Thyroid gland (tissue), 4 donors: ENCODE data around the gene CCL27. TPM values are rescaled to one million over a fixed set of nuclear protein-coding genes. Genes with fewer than 3 reads are reported as not detected.

Experiments used
- DNase-seq, 2 donors: peaks; one replicate each; pipeline ENCODE4 v3.0.0-alpha.2; 2019
- H3K27ac ChIP-seq, 3 donors: fragments of 200-600 bp; sonication (generic); 1 replicate in 2 of 3; 2 replicates in 1 of 3; pipeline ENCODE4 v1.5.1; 2016 to 2019; ENCODE audit warnings: mild to moderate bottlenecking in 1 of 3, moderate library complexity in 1 of 3
- H3K27me3 ChIP-seq: fragments of 200-600 bp; sonication (generic); one replicate; pipeline ENCODE4 v1.5.1; 2019
- H3K36me3 ChIP-seq, 2 donors: fragments of 200-600 bp; sonication (generic); one replicate each; pipeline ENCODE4 v1.5.1; 2016 to 2019
- H3K4me1 ChIP-seq, 2 donors: fragments of 200-600 bp; sonication (generic); one replicate each; pipeline ENCODE4 v1.5.1; 2017 to 2019
- H3K4me3 ChIP-seq, 3 donors: fragments of 200-600 bp; sonication (generic); replicated peaks in 1 of 3; 1 replicate in 2 of 3; 2 replicates in 1 of 3; pipeline ENCODE4 v1.5.1; 2016; ENCODE audit warnings: mild to moderate bottlenecking in 1 of 3
- H3K9me3 ChIP-seq: fragments of 200-600 bp; sonication (generic); one replicate; pipeline ENCODE4 v1.5.1; 2017
- POLR2A ChIP-seq, 2 donors: fragments of 450-650 bp; IDR thresholded peaks; one replicate each; pipeline ENCODE4 v1.6.1; 2017; ENCODE audit warnings: antibody characterized with exemption in 2 of 2, mild to moderate bottlenecking in 2 of 2, moderate library complexity in 1 of 2
- WGBS, 2 donors: methylation state at CpG; one replicate each; pipeline ENCODE4 v1.1.5; 2017; 5-methylcytosine and 5-hydroxymethylcytosine counted together
- intact Hi-C: fragments of 100-400 bp; cut with DNase I; formaldehyde crosslinking; loops from one replicate; pipeline ENCODE4 v1.15.1; 2023
- total RNA-seq, 4 donors: library from RNA; depleted of rRNA; stranded (reverse); fragments of >200 nt; gene quantifications; one replicate each; pipeline ENCODE4 v1.2.3, GENCODE V29; 2016
- TF ChIP-seq, protein P1 (sequence below), 6 experiments: fragments of 200-600 bp in 3 of 6; fragments of 450-650 bp in 3 of 6; sonication (generic) in 3 of 6; IDR thresholded peaks; one replicate each; pipeline ENCODE4 v1.5.1; 2016 to 2019; ENCODE audit warnings: antibody characterized with exemption in 6 of 6, mild to moderate bottlenecking in 2 of 6, inconsistent platforms in 1 of 6, moderate library complexity in 1 of 6

CCL27 gene
- total RNA-seq, 4 donors from 2014 or later = 1.1 TPM; not detected in 3

DNA sequence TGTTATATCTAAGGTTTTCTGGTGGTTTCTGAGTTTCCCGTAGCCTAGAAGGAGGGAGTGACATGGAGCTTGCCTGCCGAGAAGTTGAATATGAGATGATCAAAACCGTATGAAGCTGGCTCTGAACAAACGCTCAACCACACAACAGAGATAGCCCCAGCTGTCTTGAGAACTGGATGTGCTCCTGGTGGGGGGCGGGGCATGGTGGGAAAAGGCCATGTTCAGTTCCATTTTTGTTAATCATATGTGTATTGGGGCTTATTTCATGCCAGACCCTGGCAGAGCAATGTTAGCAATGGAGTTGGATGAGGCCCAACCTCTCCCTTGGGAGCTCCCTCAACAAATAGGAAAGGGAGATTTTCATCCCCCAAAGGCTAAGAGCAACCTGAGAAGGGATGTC lies 23.8 kb upstream of the CCL27 start:
- WGBS, 2 donors = 75 to 84% methylated on average over 5 of the region's 5 CpGs
- Histone ChIP-seq H3K4me3 (no peak overlapping the region), H3K36me3 (no peaks in the 10 kb centered on the region), H3K9me3 (no peaks in the 10 kb centered on the region), H3K27me3 (no peaks in the 10 kb centered on the region), H3K4me1 (no peaks in the 10 kb centered on the region), H3K27ac (no peak overlapping the region)
- peak; percentile 12 to 14 for DNase-seq
- intact Hi-C loops = no loop called here
- TF ChIP-seq POLR2A (IDR thresholded peaks at IDR 0.05) = no peak
- TF ChIP-seq, protein P1, sequence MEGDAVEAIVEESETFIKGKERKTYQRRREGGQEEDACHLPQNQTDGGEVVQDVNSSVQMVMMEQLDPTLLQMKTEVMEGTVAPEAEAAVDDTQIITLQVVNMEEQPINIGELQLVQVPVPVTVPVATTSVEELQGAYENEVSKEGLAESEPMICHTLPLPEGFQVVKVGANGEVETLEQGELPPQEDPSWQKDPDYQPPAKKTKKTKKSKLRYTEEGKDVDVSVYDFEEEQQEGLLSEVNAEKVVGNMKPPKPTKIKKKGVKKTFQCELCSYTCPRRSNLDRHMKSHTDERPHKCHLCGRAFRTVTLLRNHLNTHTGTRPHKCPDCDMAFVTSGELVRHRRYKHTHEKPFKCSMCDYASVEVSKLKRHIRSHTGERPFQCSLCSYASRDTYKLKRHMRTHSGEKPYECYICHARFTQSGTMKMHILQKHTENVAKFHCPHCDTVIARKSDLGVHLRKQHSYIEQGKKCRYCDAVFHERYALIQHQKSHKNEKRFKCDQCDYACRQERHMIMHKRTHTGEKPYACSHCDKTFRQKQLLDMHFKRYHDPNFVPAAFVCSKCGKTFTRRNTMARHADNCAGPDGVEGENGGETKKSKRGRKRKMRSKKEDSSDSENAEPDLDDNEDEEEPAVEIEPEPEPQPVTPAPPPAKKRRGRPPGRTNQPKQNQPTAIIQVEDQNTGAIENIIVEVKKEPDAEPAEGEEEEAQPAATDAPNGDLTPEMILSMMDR (IDR thresholded peaks at IDR 0.05) = no peak

DNA sequence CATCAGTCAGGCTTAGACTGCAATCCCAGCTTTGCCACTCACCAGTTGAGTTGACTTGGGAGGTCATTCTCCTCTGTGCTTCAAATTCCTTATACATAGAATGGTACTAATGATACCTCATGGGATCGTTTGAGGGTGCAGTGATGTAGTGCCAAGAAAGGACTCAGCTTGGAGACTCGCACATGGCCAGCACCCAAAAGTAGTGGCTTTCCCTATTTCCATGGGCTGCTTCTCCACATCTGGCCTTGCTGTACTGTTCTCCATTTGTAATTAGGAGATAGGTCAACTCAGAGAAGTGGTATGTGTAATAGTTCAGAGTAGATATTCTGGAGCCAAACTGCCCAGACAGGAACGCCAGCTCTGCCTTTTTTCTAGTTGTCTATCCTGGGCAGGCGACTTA lies 23.1 kb upstream of the CCL27 start:
- H3K4me3 ChIP-seq = no peak overlapping the region
- TF ChIP-seq, protein P1 (IDR thresholded peaks at IDR 0.05) = no peak
- no peak for TF ChIP-seq POLR2A (IDR thresholded peaks at IDR 0.05)
- H3K27me3 ChIP-seq = no peaks in the 10 kb centered on the region
- no peaks in the 10 kb centered on the region for H3K4me1 ChIP-seq
- H3K27ac ChIP-seq = no peak overlapping the region
- DNase-seq = no peak
- intact Hi-C loops = no loop called here
- WGBS, 2 donors = 88% methylated on average over 4 of the region's 4 CpGs
- no peaks in the 10 kb centered on the region for H3K9me3 ChIP-seq
- no peaks in the 10 kb centered on the region for H3K36me3 ChIP-seq

DNA sequence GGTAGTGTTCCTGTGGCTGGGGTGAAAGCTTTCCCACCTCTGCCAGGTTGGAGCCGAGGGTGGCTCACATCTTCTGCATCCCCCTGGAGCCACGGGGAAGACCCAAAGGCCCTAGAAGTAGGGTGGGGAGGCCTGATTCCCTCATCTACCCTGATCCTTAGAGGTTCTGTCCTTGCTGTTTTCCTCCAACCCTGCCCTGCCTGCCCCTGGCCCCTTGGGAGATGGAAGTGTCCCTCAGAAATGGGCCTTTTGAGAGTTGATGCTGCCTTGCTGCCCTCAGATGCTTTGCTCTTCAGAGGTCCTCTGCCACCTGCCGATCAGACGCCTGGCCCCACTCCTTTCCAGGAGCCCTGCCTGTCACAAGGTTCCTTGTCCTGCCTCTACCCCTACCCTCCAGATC lies 22.4 kb upstream of the CCL27 start:
- DNase-seq = no peak
- Histone ChIP-seq H3K36me3 (no peaks in the 10 kb centered on the region), H3K27ac (no peak overlapping the region), H3K9me3 (no peaks in the 10 kb centered on the region), H3K4me1 (no peaks in the 10 kb centered on the region), H3K4me3 (no peak overlapping the region), H3K27me3 (no peaks in the 10 kb centered on the region)
- WGBS, 2 donors = 94 to 99% methylated on average over 4 of the region's 4 CpGs
- no peak for TF ChIP-seq POLR2A (IDR thresholded peaks at IDR 0.05)
- TF ChIP-seq, protein P1 (IDR thresholded peaks at IDR 0.05) = no peak
- intact Hi-C loops = no loop called here

DNA sequence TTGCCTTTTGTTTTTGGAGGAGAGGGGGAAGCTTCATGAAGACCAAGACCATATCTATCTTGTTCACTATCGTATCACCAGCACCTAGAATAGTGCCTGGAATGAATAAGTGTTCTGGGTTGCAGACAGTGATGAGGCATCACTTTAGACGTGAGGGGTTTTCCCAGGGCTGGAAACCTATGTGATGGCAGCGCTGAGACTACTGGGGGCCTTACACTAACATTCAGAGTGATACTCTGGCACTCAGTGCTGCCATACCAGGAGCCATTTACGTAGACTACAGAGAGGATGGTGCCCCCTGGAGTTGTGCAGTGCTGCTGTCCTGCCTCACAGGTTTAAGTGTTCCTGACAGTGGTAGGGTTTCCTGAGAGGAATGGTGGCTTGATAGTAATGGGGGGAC lies 21.7 kb upstream of the CCL27 start:
- Histone ChIP-seq H3K9me3 (no peaks in the 10 kb centered on the region), H3K27ac (no peak overlapping the region), H3K27me3 (no peaks in the 10 kb centered on the region), H3K4me1 (no peaks in the 10 kb centered on the region), H3K36me3 (no peaks in the 10 kb centered on the region), H3K4me3 (no peak overlapping the region)
- WGBS, 2 donors = 94 to 97% methylated on average over 4 of the region's 4 CpGs
- intact Hi-C loops = no loop called here
- DNase-seq = no peak
- TF ChIP-seq, protein P1 (IDR thresholded peaks at IDR 0.05) = no peak
- no peak for TF ChIP-seq POLR2A (IDR thresholded peaks at IDR 0.05)

DNA sequence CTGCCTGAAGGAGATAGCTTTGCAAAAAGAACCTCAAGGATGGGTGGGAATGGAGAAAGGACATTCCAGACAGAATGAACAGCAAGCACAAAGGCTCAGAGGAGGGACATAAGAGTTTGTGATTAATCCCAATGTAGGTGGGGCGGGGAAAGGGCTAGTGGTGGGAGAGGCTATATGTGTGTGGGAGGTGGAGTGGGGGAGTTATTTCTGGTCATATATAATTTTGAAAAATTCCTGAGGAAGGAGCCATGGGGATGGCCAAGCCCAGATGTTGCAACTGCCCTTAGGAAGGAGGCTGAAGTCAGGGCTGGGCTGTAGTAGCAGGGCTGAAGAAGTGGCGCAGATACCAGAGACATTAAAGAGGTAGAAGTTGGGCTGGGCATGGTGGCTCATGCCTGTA lies 13.4 kb upstream of the CCL27 start:
- Histone ChIP-seq H3K4me3 (no peak overlapping the region), H3K36me3 (no peaks in the 10 kb centered on the region), H3K9me3 (no peaks in the 10 kb centered on the region), H3K4me1 (no peaks in the 10 kb centered on the region), H3K27ac (no peak overlapping the region), H3K27me3 (no peaks in the 10 kb centered on the region)
- no peak for DNase-seq
- WGBS, 2 donors = 95 to 97% methylated on average over 2 of the region's 2 CpGs
- TF ChIP-seq, protein P1 (IDR thresholded peaks at IDR 0.05) = no peak
- no peak for TF ChIP-seq POLR2A (IDR thresholded peaks at IDR 0.05)
- intact Hi-C loops = no loop called here
